Gastroesophageal sphincter (tissue), 3 donors: ENCODE measurements around the gene FMNL3.

Experiments
- EP300 ChIP-seq: sonication (generic); formaldehyde crosslinking; IDR thresholded peaks from one replicate; pipeline ENCODE4 v1.6.1; 2017; ENCODE audit warnings: antibody characterized with exemption, mild to moderate bottlenecking
- TF ChIP-seq, protein P1 (sequence below), 4 experiments: fragments of 200-600 bp in 2 of 4; fragments of 450-650 bp in 2 of 4; sonication (generic) in 1 of 4; IDR thresholded peaks; one replicate each; pipeline ENCODE4 v1.5.1; 2017 to 2019; ENCODE audit warnings: antibody characterized with exemption in 4 of 4, mild to moderate bottlenecking in 2 of 4, moderate library complexity in 2 of 4

DNA sequence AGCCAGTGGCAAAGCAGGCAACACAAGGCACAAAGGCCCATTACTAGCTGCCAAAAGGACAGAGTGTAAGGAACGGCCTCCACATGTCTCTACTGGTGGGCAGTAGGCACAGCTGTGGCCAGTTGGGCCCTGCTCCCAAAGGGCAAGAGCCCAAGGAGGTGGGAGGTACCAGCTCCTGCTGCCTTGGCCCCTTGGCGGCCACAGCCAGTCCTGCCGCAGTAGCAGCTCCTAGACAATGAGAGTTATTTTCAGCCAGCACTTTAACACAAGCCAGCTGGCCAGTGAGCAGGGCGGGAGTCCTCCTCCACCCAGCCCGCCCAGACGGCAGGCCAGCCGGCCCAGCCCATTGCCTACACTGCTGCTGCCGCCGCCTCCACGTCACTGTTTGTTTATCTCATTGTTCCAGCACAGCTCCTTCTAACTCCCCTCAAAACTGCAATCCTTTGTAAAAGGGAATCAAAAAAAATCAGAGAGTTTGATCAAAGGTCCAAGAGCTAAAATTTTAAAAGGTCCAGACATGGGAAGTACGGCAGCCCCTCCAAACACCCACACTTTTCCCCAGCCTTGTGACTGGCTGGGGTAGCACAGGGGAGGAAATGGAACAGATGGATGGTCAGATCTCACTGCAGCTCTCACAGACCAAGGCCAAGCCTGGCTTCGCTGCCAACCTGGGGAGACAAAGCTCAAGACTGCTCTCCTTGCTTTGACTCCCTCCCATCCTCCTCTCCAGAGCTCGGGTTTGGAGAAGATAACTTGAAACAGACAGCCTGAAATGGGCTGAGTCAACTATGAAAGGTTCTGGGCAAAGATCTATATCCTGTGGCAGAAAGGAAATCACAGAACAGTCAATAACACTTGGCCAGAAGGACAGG lies 33.5 kb downstream of the FMNL3 start:
- TF ChIP-seq, protein P1, sequence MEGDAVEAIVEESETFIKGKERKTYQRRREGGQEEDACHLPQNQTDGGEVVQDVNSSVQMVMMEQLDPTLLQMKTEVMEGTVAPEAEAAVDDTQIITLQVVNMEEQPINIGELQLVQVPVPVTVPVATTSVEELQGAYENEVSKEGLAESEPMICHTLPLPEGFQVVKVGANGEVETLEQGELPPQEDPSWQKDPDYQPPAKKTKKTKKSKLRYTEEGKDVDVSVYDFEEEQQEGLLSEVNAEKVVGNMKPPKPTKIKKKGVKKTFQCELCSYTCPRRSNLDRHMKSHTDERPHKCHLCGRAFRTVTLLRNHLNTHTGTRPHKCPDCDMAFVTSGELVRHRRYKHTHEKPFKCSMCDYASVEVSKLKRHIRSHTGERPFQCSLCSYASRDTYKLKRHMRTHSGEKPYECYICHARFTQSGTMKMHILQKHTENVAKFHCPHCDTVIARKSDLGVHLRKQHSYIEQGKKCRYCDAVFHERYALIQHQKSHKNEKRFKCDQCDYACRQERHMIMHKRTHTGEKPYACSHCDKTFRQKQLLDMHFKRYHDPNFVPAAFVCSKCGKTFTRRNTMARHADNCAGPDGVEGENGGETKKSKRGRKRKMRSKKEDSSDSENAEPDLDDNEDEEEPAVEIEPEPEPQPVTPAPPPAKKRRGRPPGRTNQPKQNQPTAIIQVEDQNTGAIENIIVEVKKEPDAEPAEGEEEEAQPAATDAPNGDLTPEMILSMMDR (IDR thresholded peaks at IDR 0.05) = peak in 3 of 4 experiments; percentile 46 to 87 (median 84)
- TF ChIP-seq EP300 = no peak
